Ecto neural progenitor cell (in vitro differentiated cells): ENCODE data around the gene PSMG3.
A peak's percentile ranks its signal among the peaks of the same experiment; 100 is the strongest.

Experiments
- DNase-seq: peaks from one replicate; pipeline ENCODE4 v3.0.0-alpha.2; 2018; ENCODE audit warnings: low spot score

Gene PSMG3

DNA sequence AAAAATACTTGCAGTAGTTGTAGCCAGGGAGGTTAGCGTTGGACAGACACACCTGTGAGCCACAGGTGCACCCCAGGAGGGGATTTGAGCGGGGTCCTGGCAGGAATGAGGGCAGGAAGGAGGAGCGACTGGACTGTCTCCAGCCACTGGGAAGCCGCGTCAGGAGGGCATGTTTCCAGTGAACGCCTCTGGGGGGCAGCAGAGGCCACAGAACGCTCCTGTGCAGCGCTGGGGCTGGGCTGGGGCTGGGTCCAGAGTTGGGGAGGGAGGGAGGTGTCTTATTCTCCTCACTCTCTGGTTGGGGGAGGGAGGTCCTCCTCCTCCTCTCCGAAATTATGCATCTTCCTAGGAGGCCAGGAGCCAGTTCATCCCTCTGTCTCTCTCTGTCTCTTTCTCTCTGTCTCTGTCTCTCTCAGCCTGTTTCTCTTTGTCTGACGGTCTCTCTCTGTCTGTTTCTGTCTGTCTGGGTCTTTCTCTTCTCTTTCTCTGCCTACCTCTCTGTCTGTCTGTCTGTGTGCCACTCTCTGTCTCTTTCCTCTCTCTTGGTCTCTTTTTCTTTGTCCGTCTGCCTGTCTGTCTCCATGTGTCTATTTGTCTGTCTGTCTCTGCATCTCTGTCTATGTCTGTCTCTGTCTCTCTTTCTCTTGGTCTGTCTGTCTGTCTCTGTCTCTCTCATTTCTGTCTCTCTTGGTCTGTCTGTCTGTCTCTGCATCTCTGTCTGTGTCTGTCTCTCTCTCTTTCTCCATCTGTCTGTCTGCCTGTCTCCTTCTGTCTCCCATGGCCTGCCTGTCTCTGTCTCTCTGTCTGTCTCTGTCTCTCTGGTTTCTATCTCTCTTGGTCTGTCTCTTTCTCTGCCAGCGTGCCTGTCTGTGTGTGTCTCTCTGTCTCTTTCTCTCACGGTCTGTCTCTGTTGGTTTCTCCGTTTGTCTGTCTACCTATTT is 9.9 kb upstream of the PSMG3 start:
- peak; percentile 88 for DNase-seq

GRCh38 chr7:1578513-1578912 is 8.7 kb upstream of the PSMG3 start:
- no peak for DNase-seq

- no peak for DNase-seq
Measured at GRCh38 chr7:1576521-1577253, 6.9 kb upstream of the PSMG3 start.

DNA sequence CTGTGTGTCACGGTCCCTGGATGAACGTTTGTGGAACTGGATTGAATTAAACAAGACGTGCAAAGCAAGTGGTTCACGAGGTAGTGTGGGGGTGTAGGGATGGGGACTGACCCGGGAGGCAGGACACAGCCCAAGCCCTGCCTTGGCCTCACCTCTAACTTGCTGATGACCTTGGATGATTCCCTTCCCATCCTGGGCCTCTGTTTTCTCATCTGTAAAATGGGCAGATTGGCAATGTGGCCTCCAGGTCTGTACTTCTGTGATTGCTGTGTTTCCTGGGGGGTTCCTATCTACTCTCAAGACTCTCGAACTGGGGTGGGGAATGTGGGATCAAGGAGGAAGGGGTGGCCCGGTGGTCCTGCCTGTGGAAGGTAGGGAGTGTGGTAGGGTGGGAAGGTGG is 6.0 kb upstream of the PSMG3 start:
- DNase-seq: no peak

- DNase-seq: no peak
Measured at GRCh38 chr7:1572111-1572822, 2.4 kb upstream of the PSMG3 start.

- no peak for DNase-seq
Measured at GRCh38 chr7:1569440-1569832, 396 bp downstream of the PSMG3 start.

DNA sequence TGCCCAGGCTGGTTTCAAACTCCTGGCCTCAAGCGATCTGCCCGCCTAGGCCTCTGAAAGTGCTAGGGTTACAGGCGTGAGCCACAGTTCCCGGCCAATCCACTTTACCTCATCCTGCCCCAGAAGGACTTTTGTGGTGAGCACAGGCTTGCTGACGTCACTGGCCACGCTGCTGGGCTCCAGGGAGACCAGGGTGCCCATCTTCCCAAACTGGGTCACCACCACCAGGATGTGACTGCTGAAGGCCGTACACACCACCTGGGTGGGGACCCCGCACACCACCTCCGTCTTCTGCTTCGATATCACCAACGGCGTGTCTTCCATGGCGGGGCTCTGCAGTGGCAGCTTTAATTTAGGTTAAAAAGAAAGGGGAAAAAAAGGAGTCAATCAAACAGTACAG is 816 bp downstream of the PSMG3 start:
- no peak for DNase-seq

- no peak for DNase-seq
Measured at GRCh38 chr7:1567896-1568510, 1.8 kb downstream of the PSMG3 start.

DNA sequence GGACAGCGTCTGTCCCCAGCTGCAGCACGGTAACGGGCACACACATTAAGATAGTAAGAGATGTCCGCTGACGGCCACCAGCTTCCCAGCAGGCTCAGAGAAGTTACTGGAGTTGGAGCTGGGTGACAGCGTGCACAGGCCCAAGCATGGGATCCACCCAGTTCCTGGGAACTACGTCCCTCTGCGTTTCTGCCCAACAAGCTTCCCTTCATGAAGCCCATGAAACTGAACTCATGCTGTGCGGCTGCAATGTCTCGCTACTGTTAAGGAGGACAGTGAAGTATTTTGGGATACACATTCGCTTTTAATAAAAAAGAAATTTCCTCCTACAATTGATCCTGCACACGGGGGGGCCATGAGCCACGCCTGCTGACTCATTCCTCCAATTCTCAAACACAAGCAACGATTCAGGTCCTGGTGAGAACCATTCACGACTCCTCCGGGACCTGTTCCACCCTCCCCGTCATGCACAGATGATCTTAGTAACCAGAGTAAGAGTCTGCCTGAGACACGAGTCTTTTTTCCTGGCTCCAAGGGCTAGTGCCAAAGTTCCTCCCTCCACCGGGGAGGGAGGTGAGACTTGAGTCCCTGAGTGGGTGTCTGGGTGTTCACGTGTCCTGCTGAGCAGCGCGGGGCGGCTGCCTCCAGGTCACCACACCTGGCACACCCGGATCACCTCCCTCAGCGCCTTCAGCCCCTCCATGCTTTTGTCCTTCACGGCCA is 2.6 kb downstream of the PSMG3 start:
- no peak for DNase-seq

- DNase-seq: no peak
Measured at GRCh38 chr7:1566687-1567048, 3.2 kb downstream of the PSMG3 start.

GRCh38 chr7:1564603-1565022 is 5.2 kb downstream of the PSMG3 start:
- DNase-seq: no peak

DNA sequence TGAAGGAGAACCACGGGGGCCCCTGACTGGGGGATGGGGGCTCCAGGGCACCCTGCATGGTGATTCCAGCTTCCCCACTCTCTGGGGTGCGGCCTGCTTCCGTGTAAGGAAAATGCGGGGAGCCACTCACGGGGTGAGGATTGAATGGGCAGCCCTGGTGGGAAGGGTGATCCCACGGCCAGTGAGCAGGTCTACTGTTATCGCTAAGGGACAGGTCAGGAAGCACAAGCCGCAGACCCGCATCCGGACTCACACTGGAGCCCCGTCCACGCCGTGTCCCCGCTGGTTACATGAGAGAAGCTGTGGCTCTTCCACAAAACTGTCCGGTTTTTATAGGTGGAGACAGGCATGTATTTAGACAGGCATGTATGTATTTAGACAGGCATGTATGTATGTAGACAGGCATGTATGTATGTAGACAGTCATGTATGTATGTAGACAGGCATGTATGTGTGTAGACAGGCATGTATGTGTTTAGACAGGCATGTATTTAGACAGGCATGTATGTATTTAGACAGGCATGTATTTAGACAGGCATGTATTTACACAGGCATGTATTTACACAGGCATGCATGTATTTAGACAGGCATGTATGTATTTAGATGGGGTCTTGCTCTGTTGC is 5.7 kb downstream of the PSMG3 start:
- no peak for DNase-seq

DNA sequence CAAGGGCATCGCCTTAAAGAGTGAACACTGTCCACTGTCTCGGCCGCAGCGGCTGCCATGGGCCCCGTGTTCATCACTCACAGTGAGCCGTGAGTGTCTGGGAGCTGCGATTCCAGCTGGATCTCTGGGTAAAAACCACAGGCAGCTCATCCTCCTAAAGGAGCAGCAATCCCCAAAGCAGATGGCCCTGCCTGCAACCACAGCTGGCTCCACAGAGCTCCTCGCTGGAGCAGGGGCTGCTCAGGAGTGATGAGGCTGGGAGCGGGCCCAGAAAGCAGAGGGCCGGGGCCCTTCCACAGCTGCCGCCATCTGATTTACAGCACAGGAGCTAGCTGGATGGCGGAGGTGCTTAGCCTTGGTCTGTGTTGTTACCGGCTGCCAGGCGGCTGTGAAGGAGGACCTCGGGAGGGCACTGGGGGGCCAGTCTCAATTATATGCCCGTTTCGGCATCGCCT is 7.2 kb downstream of the PSMG3 start:
- DNase-seq: no peak

- no peak for DNase-seq
Measured at GRCh38 chr7:1562116-1562515, 7.7 kb downstream of the PSMG3 start.

- DNase-seq: no peak
Measured at GRCh38 chr7:1561036-1561940, 8.5 kb downstream of the PSMG3 start.

- DNase-seq: no peak
Measured at GRCh38 chr7:1560620-1561031, 9.2 kb downstream of the PSMG3 start.

DNA sequence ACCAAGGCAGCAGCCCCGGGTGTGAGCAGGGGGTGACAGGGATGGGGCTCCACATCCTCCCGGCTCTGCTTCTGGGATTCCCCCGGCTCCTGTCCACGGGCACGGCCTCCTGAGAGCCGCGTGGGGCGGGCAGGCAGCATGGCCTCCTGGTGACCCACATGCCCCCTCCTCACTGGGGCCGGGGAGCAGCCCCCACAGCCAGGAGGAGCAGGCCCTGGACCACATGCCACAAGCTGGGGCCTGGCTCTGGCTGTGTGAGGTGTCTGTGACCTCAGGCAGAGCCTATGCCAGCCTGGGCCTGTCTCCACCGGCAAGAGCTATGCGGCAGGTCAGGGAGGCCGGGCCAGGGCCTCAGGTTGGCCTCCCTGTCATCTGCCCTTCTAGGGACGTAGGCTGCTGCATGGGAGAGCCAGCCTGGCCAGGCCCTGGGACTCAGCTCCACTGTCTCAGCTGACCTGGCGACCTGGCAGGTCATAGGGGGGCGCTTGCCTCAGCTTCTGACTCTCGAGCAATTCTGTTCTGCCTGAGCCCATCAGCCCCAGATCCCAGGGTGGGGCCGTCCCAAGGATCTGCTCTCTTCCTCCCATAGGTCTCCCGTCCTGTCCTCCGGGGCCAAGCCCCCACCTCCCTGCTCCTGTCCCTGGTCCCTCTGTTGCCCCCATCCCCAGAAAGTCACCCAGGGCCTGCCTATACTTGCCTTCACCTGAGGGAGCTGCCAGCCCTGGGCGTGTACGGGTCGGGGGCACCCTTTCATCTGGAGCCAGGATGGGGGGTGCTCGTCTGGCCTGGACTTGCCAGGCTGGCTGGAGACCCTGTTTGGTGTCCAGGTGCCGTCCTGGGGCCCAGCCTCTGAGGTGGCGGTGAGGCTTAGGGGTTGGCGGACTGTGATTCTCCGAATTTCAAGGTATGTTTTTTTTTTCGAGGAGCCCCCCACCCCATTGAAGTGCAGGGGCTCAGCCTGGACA is 9.9 kb downstream of the PSMG3 start:
- no peak for DNase-seq

GRCh38 chr7:1558841-1559625 is 10.8 kb downstream of the PSMG3 start:
- DNase-seq: no peak
